IPS DF 19.7 (cell line): ENCODE data around the gene ARL4A.
"Not testable (repeated sequence)": the region's sequence is repeated elsewhere in the genome, so short reads cannot be mapped to it uniquely, and the experiment has no call there.

Experiments
- DNase-seq: peaks from one replicate; pipeline ENCODE4 v3.0.0-alpha.2; 2013; ENCODE audit warnings: low read depth, low spot score

Gene ARL4A, protein sequence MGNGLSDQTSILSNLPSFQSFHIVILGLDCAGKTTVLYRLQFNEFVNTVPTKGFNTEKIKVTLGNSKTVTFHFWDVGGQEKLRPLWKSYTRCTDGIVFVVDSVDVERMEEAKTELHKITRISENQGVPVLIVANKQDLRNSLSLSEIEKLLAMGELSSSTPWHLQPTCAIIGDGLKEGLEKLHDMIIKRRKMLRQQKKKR

DNA sequence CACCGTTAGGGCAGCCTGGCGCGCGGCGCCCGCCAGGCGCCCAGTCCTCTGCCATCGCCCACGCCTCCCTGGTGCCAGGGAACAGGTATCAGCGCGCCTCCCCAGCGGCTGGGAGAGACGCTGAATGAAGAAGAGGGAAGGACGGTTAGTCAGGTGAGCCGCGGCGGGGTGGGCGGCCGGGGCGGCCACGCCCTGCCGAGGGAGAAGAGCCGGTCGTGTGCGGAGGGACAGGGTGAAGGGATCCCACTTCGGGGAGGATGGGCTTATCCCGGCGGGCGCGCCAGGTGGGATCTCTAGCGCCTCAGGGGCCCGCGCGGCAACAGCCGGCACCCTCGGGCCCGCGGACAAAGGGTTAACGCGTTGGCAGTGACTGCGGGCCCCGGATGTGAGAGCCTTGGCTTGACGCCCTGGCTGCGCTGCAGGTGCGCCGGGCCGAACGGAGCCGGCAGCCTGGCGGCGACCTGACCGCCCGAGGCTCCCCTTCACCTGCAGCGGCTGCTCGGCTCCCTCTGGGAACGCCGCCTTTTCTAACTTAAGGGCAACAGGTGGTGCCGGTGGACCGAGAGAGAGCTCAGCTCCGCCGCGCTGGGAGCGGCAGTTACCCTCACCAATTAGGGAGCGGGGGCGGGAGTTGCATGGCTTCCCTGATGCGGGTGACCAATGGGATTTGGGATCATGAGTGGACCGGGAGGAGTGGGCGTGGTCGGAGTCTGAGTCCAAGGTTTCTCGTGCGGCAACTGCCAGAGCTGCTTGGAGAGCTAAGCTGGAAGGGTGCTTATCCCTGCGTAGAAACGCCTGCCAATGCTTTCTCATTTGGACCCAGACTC, at the start of gene ARL4A:
Gene ARL4A (plus strand): TSS at position 743 of the 827 bp plus-strand sequence. CDS start 622 bp downstream, outside the sequence.
- peak; percentile 93 for DNase-seq

DNA sequence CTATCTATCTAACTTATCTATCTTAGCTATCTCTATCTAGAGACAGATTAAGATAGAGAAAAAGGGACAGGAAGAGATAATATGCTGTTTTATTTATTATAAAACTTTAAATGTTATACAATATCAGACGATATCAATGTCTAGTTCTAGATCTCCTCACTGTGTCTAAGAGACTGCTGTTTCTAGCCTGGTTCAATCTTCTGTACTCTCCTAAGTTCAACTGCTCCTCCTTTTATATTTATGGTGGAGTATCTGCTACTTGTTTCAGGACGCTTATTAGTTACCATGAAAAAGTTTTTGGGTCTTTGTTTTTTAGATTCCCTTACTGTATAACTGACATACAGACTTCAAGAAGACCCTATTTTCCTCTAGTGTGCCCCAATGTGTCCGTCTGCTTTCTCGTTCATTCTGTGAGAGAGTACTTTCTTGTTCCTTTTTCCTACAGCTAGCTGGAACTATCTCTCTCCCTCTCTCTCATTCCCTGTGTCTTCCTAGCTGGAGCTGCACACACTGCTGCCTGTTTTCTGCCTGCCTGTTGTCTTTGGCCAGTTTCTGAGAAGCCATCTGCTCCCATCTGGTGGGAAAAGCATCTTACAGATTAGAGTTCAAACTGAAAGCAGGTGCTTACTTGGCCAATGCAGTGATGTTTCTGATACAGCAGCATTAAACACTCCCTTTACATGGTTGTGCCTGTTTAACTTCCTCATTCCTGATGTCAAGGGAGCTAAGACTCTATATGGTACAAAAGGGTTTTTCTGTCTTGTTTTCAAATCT, 49.4 kb upstream of the ARL4A start:
- DNase-seq: no peak

DNA sequence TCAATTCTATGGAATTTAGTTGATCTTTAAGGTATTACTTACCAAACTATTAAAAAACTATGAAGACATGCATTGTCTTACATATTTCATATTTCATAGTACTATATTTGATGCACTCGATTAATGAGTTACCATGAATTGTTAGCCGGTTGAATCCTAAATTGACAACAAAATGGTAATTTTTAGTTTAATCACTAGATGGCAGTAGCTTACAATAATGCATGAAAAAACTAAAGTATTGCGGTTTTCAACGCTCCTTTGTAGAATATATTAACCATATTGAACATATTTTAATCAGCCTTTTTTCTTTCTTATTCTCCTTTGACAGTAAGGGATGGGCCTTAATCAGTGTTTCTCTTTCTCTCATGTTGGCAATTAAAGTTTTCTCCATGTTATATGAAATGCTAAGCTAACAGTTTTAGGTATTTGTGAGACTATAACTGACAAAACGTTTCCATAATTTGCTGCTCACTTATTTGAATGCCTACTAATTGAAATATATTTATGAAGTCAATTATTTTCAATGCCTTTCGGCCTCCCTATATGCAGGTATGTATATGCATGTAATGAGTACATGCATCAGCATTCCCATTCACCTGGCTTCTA, 48.5 kb upstream of the ARL4A start:
- DNase-seq: no peak

DNA sequence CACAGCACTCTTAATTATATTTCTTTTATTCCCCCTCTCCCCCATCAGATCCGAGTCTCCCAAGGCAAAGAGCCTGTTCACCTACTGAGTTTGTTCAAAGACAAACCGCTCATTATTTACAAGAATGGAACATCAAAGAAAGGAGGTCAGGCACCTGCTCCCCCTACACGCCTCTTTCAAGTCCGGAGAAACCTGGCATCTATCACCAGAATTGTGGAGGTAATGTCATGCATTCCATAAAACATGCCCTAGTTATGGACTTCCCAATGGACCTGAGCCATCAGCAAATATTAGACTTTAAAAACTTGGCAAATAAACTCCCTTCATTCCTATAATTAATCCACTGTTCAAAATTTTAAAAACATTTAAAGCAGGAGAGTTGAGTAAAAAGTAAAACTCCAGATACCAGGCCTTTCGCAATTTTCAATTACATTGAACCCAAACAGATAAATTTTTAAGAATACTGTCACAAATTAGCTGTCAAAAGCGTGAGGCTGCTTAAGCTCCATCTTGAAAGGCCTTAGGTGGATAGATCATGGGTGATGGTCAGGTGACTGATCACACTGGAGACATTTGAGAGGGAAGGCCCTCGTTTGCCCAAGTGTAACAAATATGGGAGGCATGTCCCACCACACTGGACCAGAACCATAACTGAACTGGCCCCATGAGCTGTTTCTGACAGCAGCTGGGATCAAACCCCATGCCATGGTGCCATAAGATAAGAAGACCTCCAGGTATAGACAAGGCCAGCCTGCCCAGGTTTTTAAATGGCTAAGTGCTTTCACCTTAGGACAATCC, 46.9 kb upstream of the ARL4A start:
- no peak for DNase-seq

DNA sequence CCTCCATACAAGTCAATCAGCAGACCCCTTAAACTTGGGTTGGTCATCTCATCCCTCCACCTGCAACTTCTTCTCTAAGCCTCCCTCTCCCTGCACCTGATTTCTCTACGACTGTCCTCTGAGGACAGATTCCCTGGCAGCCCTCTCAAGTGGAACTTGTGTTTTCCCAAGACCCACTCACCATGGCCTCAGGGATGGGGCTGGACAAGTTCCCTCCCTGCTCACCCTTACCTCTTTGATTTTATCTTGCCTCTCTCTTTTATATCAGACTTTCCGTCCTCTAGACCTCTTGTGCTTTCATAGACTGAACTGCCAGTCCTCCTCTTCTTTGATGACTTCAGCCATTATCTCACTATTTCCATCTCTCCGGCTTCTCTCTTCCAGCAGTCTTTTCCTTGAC, 46.2 kb upstream of the ARL4A start:
- no peak for DNase-seq

DNA sequence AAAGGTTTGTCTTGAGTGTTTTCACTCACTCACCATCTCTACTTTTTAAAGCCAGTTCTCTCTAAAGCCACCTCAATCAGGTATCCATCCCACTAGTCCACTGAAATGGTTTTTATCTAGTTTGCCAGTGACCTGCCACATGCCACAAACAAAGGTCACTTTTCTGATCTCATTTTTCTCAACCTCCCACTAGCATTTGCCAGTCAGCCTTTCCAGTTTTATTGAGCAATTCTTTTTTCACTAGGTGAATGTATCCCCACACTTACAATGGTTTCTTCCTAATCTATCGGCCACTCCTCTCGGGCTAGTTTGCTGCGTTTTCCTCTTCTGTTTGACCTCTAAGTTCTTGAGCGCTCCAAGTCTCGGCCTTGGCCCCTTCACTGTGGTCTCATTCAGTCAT, 44.9 kb upstream of the ARL4A start:
- DNase-seq: no peak

DNA sequence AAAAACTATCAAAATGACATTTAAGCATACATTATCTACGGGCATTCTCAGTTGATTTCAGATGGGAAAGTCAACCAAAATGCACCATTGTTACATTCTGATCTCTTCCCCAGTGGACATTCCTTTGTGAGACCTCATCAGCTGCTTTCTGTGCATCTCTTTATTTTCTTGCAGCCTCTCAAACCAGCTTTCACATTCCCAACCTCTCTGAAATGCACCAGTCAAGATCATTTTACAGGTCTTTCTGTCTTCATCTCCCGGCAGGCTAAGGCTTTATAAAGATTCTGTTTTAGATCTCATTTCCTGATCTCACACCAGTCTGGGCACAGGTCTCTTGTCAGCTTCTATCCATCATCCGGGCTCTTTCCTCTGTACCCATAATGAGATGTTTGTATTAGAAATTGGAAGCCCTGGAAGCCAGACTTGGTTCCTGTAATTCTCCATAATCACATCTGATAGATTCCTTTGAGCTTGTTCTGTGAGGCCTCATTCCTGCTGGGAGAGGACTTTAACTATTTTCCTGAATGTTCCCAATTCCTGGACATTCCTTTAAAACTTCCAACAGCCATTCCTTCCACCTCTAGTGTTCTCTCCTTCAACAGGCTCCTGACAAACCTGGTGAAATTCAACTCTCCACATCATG, 44.3 kb upstream of the ARL4A start:
- no peak for DNase-seq

DNA sequence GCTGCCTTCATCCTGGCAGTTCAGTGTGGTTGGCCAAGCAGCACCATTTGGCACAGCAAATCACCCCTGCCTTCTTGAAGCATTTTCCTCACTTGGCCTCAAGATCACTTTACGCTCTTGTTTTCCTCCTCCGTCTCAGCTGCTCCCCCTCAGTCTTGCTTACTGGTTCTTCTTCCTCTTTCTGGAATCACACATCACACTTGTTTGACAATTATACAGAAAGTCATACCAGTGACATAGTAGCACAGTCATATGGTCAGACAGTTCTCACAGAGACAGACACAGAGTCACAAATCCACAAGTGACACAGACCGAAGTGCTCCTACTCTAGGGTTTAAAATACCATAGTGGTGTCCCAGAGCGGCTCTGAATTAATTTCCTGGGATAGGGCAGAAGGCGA, 43.8 kb upstream of the ARL4A start:
- no peak for DNase-seq

DNA sequence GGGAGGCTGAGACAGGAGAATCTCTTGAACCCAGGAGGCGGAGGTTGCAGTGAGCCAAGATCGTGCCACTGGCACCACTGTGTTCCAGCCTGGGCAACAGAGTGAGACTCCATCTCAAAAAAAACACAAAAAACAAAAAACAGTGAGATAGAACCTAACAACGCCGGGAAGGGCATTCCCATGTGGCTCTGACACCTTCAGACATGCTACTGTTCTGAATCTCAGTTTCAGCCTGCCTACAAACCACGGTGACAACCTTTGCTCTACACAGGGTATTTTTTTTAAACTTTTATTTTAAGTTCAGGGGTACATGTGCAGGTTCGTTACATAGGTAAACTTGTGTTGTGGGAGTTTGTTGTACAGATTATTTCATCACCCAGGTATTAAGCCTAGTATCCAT, 42.2 kb upstream of the ARL4A start:
- not testable (repeated sequence) for DNase-seq

DNA sequence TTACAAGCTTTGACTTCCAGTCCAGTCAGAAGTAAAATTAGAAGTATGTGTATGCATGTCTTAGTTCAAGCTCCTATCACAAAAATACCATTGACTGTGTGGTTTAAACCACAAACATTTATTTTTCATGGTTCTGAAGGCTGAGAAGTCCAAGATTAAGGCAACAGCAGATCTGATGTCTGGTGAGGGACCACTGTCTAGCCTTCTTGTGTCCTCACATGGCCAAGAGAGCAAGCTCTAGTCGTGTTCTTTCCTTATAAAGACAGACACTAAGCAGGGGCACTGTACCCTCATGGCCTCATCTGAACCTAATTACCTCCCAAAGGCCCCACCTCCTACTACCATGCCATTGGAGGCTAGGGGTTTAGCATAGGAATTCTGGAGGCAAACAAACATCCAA, 41.3 kb upstream of the ARL4A start:
- no peak for DNase-seq

DNA sequence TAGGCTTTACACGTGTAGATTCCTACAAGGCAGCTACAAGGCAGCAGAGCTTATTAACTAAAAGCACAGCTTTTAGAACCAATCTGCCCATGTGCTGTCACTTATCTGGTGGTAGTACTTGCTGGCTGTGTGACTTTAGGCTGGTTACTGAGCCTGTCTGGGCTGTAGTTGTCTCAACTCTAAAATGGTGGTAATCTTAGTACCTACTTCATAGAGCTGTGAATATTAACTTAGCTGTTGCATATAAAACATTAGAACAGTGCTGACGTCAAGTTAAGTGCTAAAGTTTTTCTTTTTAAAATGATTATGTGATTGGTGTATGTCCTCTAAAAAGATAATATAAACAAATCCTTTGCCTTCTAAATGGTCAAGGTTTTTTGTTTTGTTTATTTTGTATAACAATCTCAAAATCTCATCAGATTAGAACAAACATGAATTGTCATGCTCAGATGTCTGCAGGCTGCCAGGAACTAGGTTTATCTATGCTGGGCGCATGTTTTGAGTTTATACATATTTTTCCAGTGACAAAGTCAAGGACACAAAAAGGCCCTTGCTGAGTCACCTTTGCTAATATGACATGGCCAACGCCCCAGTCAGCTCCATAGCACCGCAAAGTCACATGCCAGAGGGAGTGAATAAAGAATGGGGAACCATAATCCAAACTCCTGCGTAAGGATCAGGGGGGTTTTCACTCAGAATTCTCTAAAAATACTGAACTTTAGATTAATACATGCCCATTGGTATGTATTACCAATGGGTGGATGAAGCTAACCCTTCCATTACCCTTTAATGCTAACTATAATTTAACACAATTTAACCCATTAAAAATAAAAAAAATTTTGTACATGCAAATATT, 39.8 kb upstream of the ARL4A start:
- DNase-seq: no peak

DNA sequence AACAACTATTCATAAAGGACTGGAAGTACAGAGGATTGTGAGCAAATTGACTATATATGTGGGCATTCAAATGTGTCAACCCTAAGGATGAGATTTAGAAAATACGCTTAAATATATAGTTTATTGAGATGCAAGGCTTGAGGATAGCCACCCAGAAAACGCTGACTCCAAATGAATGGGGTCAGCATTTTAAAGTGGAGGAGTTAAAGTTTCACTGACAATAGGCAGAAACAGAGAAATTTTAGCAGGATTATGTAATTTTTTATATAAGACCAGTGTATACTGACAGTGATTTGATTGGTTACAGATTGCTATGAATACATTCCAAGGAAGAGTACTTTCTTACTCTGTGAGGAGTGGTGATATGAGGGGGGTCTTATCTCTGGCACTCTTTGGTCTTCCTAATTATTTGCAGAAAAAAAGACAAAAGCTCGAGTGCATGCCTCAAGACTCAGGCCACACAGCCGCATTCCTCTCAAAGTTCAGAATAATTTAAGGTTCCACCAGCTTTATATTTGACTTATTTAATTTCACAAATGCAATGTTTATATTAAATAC, 38.6 kb upstream of the ARL4A start:
- DNase-seq: no peak

DNA sequence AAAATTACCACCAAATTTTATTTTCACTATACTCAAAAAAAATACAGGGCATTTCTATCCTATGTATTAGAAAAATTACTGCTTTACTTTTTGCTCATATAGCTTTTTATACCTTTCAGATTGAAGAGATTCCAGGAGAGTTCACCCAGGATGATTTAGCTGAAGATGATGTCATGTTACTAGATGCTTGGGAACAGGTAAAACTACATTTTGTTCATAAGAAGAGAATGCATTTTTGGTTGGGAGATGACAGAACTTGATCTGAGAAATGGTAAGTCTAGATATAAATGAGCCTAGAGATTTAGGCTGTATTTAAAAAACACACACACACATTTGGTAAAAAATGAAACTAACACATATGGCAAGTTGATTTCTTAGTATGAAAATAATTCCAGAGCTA, 38.1 kb upstream of the ARL4A start:
- DNase-seq: no peak

DNA sequence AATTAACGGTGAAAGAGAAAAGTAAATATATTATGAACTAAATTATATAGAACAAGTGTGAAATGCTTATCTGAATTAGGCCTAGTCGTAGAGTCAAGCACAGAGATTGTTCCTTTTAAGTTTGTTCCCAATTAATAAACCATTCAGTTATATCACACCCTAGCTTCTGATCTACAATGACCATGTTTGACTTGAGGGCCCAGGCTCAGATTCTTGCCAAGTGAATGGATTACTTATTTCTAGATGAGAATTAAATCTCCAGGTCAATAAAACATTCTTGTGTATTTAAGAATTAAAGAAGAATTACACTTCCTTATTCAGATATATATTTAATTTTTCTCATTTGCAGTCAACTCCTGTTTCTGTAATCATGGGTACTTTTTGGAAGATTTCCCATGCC, 37.4 kb upstream of the ARL4A start:
- no peak for DNase-seq

DNA sequence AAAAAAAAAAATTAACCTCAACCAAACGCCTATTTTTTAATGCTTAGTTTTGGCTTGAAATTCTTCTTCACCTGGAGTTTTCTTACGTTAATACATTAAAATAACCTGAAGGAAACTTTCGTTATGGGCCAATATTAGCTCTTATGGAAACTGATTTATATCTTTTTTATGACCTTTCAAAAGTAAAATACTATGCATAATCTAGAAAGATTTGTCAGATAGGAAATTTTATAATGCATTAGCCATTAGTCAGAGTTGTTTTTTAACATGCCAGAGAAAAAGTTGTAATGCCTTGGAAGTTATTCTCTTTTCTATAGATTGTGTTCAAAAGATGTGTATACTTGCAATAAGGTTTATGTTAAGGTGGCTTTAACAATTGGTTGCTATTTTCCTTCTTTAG, 34.3 kb upstream of the ARL4A start:
- DNase-seq: no peak

DNA sequence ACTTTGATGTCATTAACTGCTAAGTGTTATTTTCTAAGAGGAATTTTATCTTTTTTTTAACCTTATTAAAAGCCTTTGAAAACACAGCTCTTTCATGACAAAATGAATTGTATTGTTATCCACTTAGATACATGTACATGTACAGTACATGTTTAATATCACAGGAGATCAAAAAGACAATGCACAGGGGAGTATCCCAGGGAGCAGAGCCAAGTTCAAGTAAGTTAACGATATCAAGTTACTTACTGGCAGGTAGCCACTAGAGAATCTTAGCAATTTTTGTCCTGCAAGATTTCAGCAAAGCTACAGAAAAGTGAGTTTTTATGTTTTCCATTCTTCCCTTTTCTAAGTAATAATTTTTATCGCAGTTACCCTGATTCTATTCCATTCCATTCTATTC, 33.9 kb upstream of the ARL4A start:
- no peak for DNase-seq

DNA sequence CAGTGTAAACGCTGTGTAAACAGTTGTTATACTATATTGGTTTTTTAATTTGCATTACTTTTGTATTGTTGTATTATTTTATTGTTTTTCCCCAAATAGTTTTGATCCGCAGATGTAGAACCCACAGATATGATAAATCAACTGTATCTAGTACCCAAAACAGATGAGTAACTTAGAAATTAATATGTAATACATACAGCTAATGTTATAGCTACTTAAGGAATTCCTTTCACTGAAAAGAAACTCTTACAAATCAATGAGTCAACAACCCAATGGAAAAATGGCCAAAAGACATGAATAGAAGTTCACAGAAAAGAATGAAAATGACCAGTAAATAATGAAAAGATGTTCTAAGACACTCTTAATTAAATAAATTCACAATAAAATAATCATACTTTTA, 32.3 kb upstream of the ARL4A start:
- no peak for DNase-seq

DNA sequence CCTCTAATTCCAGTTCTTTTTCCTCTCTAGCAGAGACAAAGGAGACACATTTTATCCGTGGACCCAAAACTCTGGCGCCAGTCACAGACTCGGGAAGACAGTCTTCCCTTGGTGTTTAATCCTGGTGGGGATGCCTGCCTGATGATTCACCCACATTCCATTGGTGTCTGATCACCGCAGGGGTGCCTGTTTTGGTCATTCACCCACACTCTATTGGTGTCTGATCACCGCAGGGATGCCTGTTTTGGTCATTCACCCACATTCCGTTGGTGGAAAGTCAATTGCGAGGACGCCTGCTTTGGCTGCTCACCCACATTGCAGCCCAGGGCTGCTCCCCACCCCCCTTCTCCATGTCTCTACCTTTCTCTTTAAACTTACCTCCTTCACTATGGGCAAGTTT, 27.0 kb upstream of the ARL4A start:
- peak; percentile 48 for DNase-seq

DNA sequence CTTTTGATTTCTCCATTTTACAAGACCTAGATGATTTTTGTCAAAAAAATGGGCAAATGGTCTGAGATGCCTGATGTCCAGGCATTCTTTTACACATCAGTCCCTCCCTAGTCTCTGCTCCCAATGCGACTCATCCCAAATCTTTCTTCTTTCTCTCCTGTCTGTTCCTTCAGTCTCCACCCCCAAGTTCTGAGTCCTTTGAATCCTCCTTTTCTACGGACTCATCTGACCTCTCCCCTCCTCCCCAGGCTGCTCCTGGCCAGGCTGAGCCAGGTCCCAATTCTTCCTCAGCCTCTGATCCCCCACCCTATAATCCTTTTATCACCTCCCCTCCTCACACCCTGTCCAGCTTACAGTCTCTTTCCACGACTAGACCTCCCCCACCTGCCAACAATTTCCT, 26.4 kb upstream of the ARL4A start:
- not testable (repeated sequence) for DNase-seq

DNA sequence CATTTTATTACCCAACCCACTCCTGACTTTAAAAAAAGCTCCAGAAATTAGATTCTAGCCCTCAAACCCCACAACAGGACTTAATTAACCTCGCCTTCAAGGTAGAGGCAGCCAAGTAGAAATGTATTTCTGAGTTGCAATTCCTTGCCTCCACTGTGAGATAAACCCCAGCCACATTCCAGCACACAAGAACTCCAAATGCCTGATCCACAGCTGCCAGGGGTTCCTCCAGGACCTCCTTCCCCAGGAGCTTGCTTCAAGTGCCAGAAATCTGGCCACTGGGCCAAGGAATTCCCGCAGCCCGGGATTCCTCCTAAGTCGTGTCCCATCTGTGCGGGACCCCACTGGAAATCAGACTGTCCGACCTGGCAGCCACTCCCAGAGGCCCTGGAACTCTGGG, 25.9 kb upstream of the ARL4A start:
- no peak for DNase-seq
